HuH-7.5 (cell line): ENCODE measurements around the gene SNTG2.
"Not testable (repeated sequence)": the region's sequence is repeated elsewhere in the genome, so short reads cannot be mapped to it uniquely, and the experiment has no call there.

ENCODE experiments used
- DNase-seq: peaks from one replicate; pipeline ENCODE4 v3.0.0; 2011; ENCODE audit warnings: low spot score

Gene SNTG2

GRCh38 chr2:1192121-1192520 lies 241.5 kb downstream of the SNTG2 start:
- DNase-seq: no peak

DNA sequence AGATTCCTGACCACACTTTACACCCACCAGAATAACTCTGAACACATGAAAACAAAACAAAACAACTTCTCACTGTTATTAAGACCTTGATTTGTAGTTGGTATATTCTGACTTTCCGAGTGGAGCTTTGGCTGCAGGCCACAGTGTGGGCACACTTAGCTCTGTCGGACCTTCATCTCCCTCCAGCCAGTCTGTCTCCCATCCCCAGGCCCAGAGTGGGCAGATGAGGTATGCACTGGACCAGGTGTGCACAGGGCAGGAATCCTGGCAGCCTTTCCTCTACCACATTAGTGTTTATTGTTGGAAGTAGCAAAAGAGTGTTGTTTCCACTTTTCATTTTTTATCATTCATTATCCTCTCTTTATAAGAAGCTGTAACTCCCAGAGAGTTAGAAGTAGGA lies 243.2 kb downstream of the SNTG2 start:
- no peak for DNase-seq

DNA sequence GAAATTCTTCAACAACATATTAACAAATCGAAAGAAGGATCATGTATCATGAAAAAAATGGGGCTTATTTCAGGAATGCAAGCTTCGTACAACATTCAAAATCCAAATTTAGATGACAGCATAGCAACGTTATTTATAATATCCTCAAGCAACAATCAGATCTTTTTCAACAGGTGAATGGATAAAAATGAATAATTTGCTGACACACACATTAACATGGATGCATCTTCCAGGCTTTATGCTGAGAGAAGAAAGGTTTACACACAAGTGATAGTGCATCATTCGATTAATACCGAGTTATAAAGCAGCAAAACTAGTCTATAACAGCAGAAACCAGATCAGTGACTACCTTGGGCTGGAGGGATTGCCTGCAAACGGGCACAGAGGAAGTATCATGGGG lies 253.1 kb downstream of the SNTG2 start:
- DNase-seq: no peak

DNA sequence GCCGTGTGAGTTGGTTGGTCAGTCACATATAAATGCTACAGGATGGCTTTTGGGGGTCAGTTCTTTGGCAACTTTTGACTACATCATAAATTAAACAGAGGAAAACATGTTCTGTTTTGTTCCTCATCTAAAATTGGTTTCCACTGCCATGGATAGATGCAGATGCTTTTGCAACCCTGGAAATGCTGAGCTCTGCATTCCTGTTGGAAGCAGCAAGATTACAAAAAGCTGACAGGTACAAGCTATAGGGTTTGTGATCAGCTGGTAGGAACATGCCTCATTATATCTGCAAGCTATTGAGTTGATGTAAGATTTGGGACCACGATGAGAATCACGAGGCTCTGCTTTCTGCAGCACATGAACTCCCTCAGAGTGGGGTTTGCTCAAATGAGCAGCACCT lies 255.2 kb downstream of the SNTG2 start:
- no peak for DNase-seq

DNA sequence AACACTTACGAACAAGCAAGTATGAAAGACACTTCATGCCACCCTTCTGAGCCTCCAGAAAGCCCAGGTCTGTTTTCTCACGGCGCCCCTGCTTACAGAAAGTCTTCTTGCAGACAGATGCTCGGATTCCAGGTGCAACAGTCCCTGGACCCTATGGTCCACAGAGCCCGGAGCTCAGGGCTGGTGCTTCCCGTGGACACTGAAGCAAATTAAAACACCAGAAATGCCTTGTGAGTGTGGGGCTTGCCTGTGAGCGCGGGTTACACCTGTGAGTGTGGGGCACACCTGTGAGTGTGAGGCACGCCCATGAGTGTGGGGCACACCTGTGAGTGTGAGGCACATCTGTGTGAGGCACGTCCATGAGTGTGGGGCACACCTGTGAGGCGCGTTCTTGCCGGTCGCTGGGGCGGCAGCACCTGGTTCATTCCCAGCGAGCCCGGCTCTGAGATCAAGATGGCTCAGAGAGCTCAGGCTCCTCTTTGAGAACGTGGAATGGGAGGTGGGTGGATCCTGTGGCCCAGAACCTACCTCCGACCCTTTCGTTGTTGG lies 257.4 kb downstream of the SNTG2 start:
- no peak for DNase-seq

- no peak for DNase-seq
These were observed 257.9 kb downstream of the SNTG2 start for GRCh38 chr2:1208522-1208921.

GRCh38 chr2:1209246-1209645 lies 258.6 kb downstream of the SNTG2 start:
- no peak for DNase-seq

DNA sequence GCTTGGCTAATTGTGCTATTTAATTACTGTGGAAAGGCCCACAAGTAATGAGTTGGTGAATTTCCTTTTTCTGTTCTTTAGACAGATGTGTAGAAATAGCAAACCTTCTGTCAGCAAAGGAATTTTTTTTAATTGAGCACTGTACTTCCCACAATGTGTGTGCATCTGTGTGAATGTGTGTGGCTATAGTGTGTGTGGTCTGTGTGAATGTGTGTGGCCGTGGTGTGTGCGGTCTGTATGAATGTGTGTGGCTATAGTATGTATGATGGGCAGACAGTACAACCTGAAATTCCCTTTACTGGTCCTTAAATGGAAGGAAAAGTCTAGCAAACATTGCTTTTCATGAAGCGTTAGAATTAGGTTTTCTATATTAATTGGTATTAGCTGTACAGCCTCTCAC lies 259.1 kb downstream of the SNTG2 start:
- DNase-seq: no peak

- DNase-seq: no peak
These were observed 259.7 kb downstream of the SNTG2 start for GRCh38 chr2:1210352-1210751.

DNA sequence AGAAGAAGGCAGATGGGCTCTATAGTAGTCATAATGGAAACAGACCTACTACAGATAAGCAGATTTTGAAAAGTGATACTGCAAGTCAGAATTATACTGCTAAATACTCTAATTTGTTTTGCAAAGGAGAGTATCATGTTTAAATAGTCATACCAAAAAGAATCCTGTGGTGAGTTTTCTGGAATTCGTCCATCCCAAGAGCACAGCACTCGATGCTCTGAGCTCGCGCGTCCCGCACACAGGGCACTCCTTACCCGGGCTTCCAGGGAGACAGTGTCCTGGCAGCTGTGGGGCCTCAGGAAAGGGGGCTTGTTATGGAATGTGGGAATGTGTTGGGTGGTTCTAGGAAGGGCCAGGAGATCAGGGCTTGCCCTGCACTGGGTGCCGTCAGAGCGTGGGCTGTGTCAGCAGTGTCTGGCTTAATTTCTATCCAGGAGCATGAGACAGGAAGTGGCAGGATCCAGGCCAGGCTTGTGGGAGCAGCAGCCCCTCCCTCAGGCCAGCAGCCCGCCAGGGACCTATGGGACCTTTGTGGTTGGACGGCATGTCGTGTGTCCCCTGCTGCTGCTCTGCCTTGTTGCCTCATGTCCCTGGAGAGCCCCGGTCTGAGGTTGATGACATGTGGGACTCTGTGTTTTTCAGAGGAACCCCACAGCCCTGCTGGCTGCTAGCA lies 269.4 kb downstream of the SNTG2 start:
- DNase-seq: no peak

DNA sequence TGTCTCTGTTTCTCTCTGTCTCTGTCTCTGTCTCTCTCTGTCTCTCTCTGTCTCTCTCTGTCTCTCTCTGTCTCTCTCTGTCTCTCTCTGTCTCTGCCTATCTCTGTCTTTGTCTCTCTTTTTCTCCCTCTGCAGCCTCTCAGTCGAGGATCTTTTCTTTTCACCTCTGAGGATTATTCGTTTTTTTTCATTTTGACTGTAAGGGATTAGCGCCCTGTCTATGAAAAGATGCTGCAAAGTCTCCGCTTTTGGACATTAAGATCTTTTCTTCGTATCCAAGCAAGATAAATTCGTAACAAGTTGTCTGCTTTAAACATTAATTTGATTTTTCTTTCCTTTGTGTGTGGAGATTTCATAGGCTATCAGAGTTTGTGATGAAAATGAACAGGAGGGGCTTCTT lies 271.4 kb downstream of the SNTG2 start:
- DNase-seq: no peak

GRCh38 chr2:1223791-1224190 lies 273.1 kb downstream of the SNTG2 start:
- DNase-seq: no peak

DNA sequence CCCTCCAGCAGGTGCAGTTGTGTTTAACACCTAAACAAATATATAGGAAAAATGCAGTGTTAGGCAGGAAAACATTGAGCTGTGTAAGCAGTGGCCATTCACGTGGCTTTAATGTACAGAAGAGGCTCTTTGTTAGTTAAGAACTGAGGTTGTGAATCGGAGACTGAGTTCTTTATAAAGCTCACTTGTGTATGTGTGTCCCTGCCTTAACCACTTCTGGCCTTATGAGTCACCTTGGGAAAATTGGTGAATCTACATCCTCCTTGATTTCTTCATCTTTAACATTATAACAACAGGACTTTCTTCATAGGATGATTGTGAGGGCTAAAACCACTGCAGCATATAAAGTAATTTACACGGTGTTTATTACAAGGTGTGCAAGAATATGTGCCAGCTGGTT lies 274.3 kb downstream of the SNTG2 start:
- DNase-seq: no peak

GRCh38 chr2:1226766-1227165 lies 276.1 kb downstream of the SNTG2 start:
- no peak for DNase-seq

DNA sequence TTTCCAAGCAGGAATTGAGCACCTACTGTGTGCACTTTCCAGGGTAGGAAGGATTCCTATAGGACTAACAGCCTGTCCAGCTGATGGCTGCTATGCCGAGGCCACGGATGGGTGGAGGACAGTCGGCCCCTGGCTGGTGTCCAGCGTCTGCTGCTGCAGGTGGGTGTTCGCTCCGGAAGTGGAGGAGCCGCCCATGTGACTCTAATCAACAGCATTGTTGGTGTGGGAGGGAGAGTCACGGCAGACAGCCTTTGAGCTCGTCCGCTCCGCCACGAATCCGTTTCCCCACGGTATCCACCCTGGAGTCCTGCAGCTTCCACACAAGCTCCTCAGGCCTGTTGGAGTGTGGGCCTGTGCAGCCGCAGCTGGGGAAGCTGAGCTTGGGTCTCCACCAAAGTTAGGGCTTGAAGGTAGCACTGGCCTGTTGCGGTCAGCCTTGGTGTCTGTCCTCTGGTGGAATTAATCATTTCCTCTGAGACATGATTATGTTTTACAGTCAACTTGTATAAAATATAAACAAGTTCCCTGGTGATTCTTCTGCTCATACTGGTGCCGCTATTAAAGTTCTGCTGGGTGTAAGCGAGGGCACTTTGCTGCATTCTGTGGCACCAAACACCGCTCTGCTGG lies 276.7 kb downstream of the SNTG2 start:
- no peak for DNase-seq

DNA sequence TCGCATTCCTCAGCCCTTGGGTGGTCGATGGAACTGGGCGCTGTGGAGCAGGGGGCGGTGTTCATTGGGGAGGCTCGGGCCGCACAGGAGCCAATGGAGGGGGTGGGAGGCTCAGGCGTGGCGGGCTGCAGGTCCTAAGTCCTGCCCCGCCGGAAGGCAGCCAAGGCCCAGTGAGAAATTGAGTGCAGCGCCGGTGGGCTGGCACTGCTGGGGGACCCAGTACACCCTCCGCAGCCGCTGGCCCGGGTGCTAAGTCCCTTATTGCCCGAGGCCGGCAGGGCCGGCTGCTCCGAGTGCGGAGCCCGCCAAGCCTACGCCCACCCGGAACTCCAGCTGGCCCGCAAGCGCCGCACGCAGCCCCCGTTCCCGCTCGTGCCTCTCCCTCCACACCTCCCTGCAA lies 278.9 kb downstream of the SNTG2 start:
- not testable (repeated sequence) for DNase-seq

GRCh38 chr2:1230155-1230893 lies 279.7 kb downstream of the SNTG2 start:
- DNase-seq: no peak

GRCh38 chr2:1231466-1232063 lies 280.9 kb downstream of the SNTG2 start:
- DNase-seq: no peak

- DNase-seq: no peak
These were observed 282.6 kb downstream of the SNTG2 start for GRCh38 chr2:1233281-1233680.

- DNase-seq: no peak
These were observed 284.2 kb downstream of the SNTG2 start for GRCh38 chr2:1234731-1235308.

DNA sequence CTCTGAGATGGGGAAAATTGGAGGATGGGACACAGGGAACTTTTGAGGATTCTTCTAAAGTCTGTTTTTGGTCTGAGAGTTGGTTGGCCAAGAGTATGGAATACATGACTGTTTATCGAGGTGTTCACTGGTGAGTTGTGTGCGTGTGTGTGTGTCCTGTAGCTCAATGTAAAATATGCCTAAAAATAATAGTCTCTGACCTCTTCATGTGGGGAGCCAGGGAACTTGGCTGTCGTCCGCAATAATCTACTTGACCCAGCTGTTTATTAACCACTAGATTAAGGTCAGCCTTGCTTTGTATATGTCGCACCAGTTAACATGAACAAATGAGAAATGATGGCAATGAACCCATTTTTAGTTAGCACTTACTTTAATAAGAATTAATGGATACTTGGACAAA lies 285.2 kb downstream of the SNTG2 start:
- DNase-seq: no peak

DNA sequence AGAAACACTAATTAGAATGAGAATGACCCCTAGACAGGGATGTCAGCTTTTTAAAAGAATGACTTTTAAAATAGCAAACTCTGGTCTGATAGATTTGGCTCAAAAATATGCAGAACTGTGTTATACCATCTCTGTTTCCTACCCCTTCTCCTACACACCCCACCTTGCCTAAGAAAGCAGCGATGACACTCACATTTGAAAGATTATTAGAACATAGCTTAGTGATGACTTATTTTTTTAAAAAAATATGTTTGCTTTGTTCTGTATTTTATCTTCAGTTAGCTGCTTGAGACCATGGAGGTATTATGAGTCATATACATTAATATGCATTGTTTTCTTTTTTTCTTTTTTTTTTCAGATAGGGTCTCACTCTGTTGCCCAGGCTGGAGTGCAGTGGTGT lies 286.0 kb downstream of the SNTG2 start:
- no peak for DNase-seq
